K562 (cell line): ENCODE results near the gene ERVK3-1. TPM values are rescaled to one million over a fixed set of nuclear protein-coding genes. Genes with fewer than 3 reads are reported as not detected.
A peak's percentile ranks its signal among the peaks of the same experiment; 100 is the strongest.

Source experiments
- ERF ChIP-seq: fragments of 450-650 bp; formaldehyde crosslinking; IDR thresholded peaks from 2 replicates; pipeline ENCODE4 v1.4.0; 2020; ENCODE audit warnings: mild to moderate bottlenecking, mixed read lengths
- HMBOX1 ChIP-seq: sonication (generic); IDR thresholded peaks from 2 replicates; pipeline ENCODE4 v1.6.1; 2016
- HOXB6 ChIP-seq: fragments of 250-450 bp; sonication (Bioruptor Pico); IDR thresholded peaks from 2 replicates; pipeline ENCODE4 v1.5.1; 2022; ENCODE audit warnings: mild to moderate bottlenecking, borderline replicate concordance
- KLF6 ChIP-seq: fragments of 250-450 bp; sonication (Bioruptor Pico); IDR thresholded peaks from 2 replicates; pipeline ENCODE4 v1.4.0; 2020; ENCODE audit warnings: mild to moderate bottlenecking, moderate library complexity, borderline replicate concordance
- MTA2 ChIP-seq: fragments of 450-650 bp; IDR thresholded peaks from 2 replicates; pipeline ENCODE4 v1.6.1; 2016; ENCODE audit warnings: low read depth
- NFXL1 ChIP-seq: fragments of 450-650 bp; formaldehyde crosslinking; IDR thresholded peaks from 2 replicates; pipeline ENCODE4 v1.4.0; 2021; ENCODE audit warnings: mild to moderate bottlenecking
- NR4A1 ChIP-seq, 2 experiments: fragments of 250-450 bp in 1 of 2; fragments of 450-650 bp in 1 of 2; sonication (Bioruptor Pico) in 1 of 2; IDR thresholded peaks; 2 replicates each; pipeline versions ENCODE4 v1.4.0 to v1.6.1; 2016 to 2020; ENCODE audit warnings: mild to moderate bottlenecking in 2 of 2, missing compliant biosample characterization in 1 of 2, missing genetic modification characterization in 1 of 2, moderate library complexity in 1 of 2
- PBX2 ChIP-seq, 2 experiments: IDR thresholded peaks in 1 of 2; conservative IDR thresholded peaks in 1 of 2; 2 replicates each; pipeline ENCODE4 v1.6.1; 2016; ENCODE audit warnings: low read depth in 2 of 2, mild to moderate bottlenecking in 1 of 2, missing compliant biosample characterization in 1 of 2, missing genetic modification characterization in 1 of 2, moderate library complexity in 1 of 2
- SIX5 ChIP-seq, 2 experiments: IDR thresholded peaks; 2 replicates each; pipeline ENCODE4 v1.6.1; 2011; ENCODE audit warnings: low read length in 2 of 2, borderline replicate concordance in 1 of 2, low read depth in 1 of 2, mild to moderate bottlenecking in 1 of 2, moderate library complexity in 1 of 2; ENCODE audit not compliant: insufficient read depth in 1 of 2
- ZFP30 ChIP-seq: fragments of 250-450 bp; sonication (Bioruptor Pico); IDR thresholded peaks from 2 replicates; pipeline ENCODE4 v1.8.0; 2022; ENCODE audit warnings: moderate library complexity, mild to moderate bottlenecking, inconsistent platforms, borderline replicate concordance
- ZNF431 ChIP-seq: sonication (generic); formaldehyde crosslinking; IDR thresholded peaks from 2 replicates; pipeline ENCODE4 v1.8.0; 2022; ENCODE audit warnings: mild to moderate bottlenecking, missing genetic modification reagents
- polyA plus RNA-seq, 8 experiments: library from polyadenylated mRNA; depleted of rRNA in 4 of 8; stranded (reverse) in 5 of 8; unstranded in 3 of 8; fragments of >200 nt; fragmentation: Nextera tagmentation in 2 of 8; fragmentation: Illumina TruSeq in 1 of 8; extraction: Ambion mirVana in 2 of 8; extraction: Trizol in 1 of 8; gene quantifications; 2 replicates each; pipeline versions ENCODE4 v1.2.1 to v1.2.3, GENCODE V29; 2011 to 2014; ENCODE audit warnings: inconsistent platforms in 1 of 8, missing spikeins in 1 of 8
- total RNA-seq, 7 experiments: library from RNA; depleted of rRNA in 6 of 7; stranded (reverse); fragments of >200 nt in 6 of 7; fragmentation: Illumina TruSeq in 2 of 7; extraction: Trizol in 2 of 7; gene quantifications; 2 replicates each; pipeline versions ENCODE4 v1.2.1 to v1.2.3, GENCODE V29; 2011 to 2021; ENCODE audit warnings: low replicate concordance in 1 of 7
- TF ChIP-seq, protein P1 (sequence below): sonication (generic); formaldehyde crosslinking; IDR thresholded peaks from 2 replicates; pipeline ENCODE4 v1.9.0; 2022; ENCODE audit warnings: mild to moderate bottlenecking, missing genetic modification reagents
- TF ChIP-seq, protein P2 (sequence below): fragments of 250-450 bp; sonication (Bioruptor Pico); IDR thresholded peaks from 2 replicates; pipeline ENCODE4 v1.4.0; 2020; ENCODE audit warnings: mild to moderate bottlenecking, moderate library complexity, borderline replicate concordance
- TF ChIP-seq, protein P3 (sequence below), 2 experiments: fragments of 250-450 bp in 1 of 2; fragments of 450-650 bp in 1 of 2; sonication (Bioruptor Pico) in 1 of 2; IDR thresholded peaks; 2 replicates each; pipeline versions ENCODE4 v1.6.1 to v1.8.0; 2016 to 2021; ENCODE audit warnings: mild to moderate bottlenecking in 2 of 2, moderate library complexity in 2 of 2, missing compliant biosample characterization in 1 of 2, missing genetic modification characterization in 1 of 2
- TF ChIP-seq, protein P4 (sequence below): fragments of 450-650 bp; formaldehyde crosslinking; IDR thresholded peaks from 2 replicates; pipeline ENCODE4 v1.4.0; 2022; ENCODE audit warnings: missing genetic modification characterization

The ERVK3-1 gene
- total and polyA plus RNA-seq, 9 of the 15 experiments (the other 6 are each of a cell fraction or from before 2014, with no cell fraction given): 87.6 to 299 (median 119) TPM

GRCh38 chr19:58277748-58278540, 27.2 kb upstream of the ERVK3-1 start (continued):
- TF ChIP-seq, protein P1, sequence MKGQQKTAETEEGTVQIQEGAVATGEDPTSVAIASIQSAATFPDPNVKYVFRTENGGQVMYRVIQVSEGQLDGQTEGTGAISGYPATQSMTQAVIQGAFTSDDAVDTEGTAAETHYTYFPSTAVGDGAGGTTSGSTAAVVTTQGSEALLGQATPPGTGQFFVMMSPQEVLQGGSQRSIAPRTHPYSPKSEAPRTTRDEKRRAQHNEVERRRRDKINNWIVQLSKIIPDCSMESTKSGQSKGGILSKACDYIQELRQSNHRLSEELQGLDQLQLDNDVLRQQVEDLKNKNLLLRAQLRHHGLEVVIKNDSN (CRISPR knock-in tag): no peak
- no peak for TF ChIP-seq SIX5 (IDR thresholded peaks at IDR 0.05; ENCODE audit: borderline replicate concordance in 1 of 2, insufficient read depth in 1 of 2, low read depth in 1 of 2, low read length in 2 of 2)
- TF ChIP-seq ZFP30 (CRISPR knock-in tag): no peak
- no peak for TF ChIP-seq HOXB6 (CRISPR knock-in tag)
- TF ChIP-seq NFXL1 (CRISPR knock-in tag): 0 out of 2 replicates have a peak, but pooled peaks have one; percentile 45
- TF ChIP-seq, protein P2, sequence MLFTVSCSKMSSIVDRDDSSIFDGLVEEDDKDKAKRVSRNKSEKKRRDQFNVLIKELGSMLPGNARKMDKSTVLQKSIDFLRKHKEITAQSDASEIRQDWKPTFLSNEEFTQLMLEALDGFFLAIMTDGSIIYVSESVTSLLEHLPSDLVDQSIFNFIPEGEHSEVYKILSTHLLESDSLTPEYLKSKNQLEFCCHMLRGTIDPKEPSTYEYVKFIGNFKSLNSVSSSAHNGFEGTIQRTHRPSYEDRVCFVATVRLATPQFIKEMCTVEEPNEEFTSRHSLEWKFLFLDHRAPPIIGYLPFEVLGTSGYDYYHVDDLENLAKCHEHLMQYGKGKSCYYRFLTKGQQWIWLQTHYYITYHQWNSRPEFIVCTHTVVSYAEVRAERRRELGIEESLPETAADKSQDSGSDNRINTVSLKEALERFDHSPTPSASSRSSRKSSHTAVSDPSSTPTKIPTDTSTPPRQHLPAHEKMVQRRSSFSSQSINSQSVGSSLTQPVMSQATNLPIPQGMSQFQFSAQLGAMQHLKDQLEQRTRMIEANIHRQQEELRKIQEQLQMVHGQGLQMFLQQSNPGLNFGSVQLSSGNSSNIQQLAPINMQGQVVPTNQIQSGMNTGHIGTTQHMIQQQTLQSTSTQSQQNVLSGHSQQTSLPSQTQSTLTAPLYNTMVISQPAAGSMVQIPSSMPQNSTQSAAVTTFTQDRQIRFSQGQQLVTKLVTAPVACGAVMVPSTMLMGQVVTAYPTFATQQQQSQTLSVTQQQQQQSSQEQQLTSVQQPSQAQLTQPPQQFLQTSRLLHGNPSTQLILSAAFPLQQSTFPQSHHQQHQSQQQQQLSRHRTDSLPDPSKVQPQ (CRISPR knock-in tag): no peak
- TF ChIP-seq PBX2 (CRISPR knock-in tag; IDR thresholded peaks at IDR 0.05; ENCODE audit: low read depth): no peak
- no peak for TF ChIP-seq PBX2 (tag; conservative IDR thresholded peaks at IDR 0.05; ENCODE audit: low read depth)
- TF ChIP-seq NR4A1 (CRISPR knock-in tag; IDR thresholded peaks at IDR 0.05): no peak
- TF ChIP-seq NR4A1 (tag; IDR thresholded peaks at IDR 0.05): peak; percentile 82; the same call in 1 of the 2 replicates
- TF ChIP-seq ERF (CRISPR knock-in tag): 0 out of 2 replicates have a peak, but pooled peaks have one; percentile 35
- TF ChIP-seq, protein P3, sequence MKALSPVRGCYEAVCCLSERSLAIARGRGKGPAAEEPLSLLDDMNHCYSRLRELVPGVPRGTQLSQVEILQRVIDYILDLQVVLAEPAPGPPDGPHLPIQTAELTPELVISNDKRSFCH (CRISPR knock-in tag; IDR thresholded peaks at IDR 0.05): no peak
- TF ChIP-seq, protein P3 (tag; IDR thresholded peaks at IDR 0.05): peak; percentile 62; the same call in 1 of the 2 replicates
- TF ChIP-seq ZNF431 (CRISPR knock-in tag): no peak
- TF ChIP-seq HMBOX1: no peak
- TF ChIP-seq KLF6 (CRISPR knock-in tag): 0 out of 2 replicates have a peak, but pooled peaks have one; percentile 30
- TF ChIP-seq, protein P4, sequence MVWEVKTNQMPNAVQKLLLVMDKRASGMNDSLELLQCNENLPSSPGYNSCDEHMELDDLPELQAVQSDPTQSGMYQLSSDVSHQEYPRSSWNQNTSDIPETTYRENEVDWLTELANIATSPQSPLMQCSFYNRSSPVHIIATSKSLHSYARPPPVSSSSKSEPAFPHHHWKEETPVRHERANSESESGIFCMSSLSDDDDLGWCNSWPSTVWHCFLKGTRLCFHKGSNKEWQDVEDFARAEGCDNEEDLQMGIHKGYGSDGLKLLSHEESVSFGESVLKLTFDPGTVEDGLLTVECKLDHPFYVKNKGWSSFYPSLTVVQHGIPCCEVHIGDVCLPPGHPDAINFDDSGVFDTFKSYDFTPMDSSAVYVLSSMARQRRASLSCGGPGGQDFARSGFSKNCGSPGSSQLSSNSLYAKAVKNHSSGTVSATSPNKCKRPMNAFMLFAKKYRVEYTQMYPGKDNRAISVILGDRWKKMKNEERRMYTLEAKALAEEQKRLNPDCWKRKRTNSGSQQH: no peak
- TF ChIP-seq MTA2: no peak
